HEK293 (cell line): ENCODE results near the gene INTS7.
"Not testable (repeated sequence)": the region's sequence is repeated elsewhere in the genome, so short reads cannot be mapped to it uniquely, and the experiment has no call there.

Experiments used
- CTCF ChIA-PET: fragments of 350-600 bp; formaldehyde crosslinking; extraction: SDS; loops from one replicate; lab custom pipeline; 2021; ENCODE audit warnings: antibody characterized with exemption; lab: Yijun Ruan, JAX
- POLR2A ChIA-PET: fragments of 300-600 bp; formaldehyde crosslinking; extraction: SDS; loops from one replicate; lab custom pipeline; 2020; ENCODE audit warnings: antibody characterized with exemption, inconsistent platforms; lab: Yijun Ruan, JAX
- H3K27ac ChIP-seq: fragments of 200-500 bp; sonication (Bioruptor generic); 2 replicates; pipeline ENCODE4 v1.5.1; 2014; ENCODE audit warnings: low read depth, low read length, control low read depth, inconsistent platforms; ENCODE audit errors: extremely low read depth
- H3K36me3 ChIP-seq, 2 experiments: fragments of 200-500 bp in 1 of 2; sonication (Bioruptor generic) in 1 of 2; 1 replicate in 1 of 2; 2 replicates in 1 of 2; pipeline ENCODE4 v1.5.1; 2014 to 2017; ENCODE audit warnings: inconsistent platforms in 2 of 2, low read length in 2 of 2; ENCODE audit not compliant: control insufficient read depth in 2 of 2, insufficient read depth in 1 of 2
- H3K4me1 ChIP-seq: fragments of 200-500 bp; sonication (Bioruptor generic); 2 replicates; pipeline ENCODE4 v1.5.1; 2014; ENCODE audit warnings: mild to moderate bottlenecking, low read length, inconsistent platforms; ENCODE audit not compliant: control insufficient read depth, insufficient read depth
- H3K4me3 ChIP-seq: 2 replicates; pipeline ENCODE4 v1.5.1; 2011; ENCODE audit warnings: low read depth, mild to moderate bottlenecking, control low read depth, low read length, moderate library complexity
- H3K9me3 ChIP-seq: fragments of 200-500 bp; sonication (Bioruptor generic); 2 replicates; pipeline ENCODE4 v1.5.1; 2014; ENCODE audit warnings: low read depth, low read length, inconsistent platforms; ENCODE audit not compliant: control insufficient read depth, insufficient read depth
- BCL11A ChIP-seq: fragments of 450-650 bp; formaldehyde crosslinking; IDR thresholded peaks from 2 replicates; pipeline ENCODE4 v1.5.1; 2016; ENCODE audit warnings: low read depth, missing biosample characterization, missing genetic modification characterization
- HOXC10 ChIP-seq: sonication (generic); formaldehyde crosslinking; IDR thresholded peaks from 2 replicates; pipeline ENCODE4 v1.8.1; 2023; ENCODE audit warnings: mild to moderate bottlenecking, missing genetic modification reagents
- HOXD13 ChIP-seq: sonication (generic); formaldehyde crosslinking; IDR thresholded peaks from 2 replicates; pipeline ENCODE4 v1.8.0; 2022; ENCODE audit warnings: missing genetic modification reagents, borderline replicate concordance
- ZBTB21 ChIP-seq: fragments of 450-650 bp; formaldehyde crosslinking; IDR thresholded peaks from 2 replicates; pipeline ENCODE4 v1.5.1; 2017; ENCODE audit warnings: missing biosample characterization, missing genetic modification characterization
- ZNF146 ChIP-seq: fragments of 450-650 bp; formaldehyde crosslinking; IDR thresholded peaks from 2 replicates; pipeline ENCODE4 v1.5.1; 2016; ENCODE audit warnings: missing biosample characterization, missing genetic modification characterization
- ZNF184 ChIP-seq: fragments of 450-650 bp; IDR thresholded peaks from 2 replicates; pipeline ENCODE4 v1.5.1; 2018; ENCODE audit warnings: missing biosample characterization, mild to moderate bottlenecking, missing genetic modification characterization
- ZNF214 ChIP-seq: fragments of 450-650 bp; formaldehyde crosslinking; IDR thresholded peaks from 2 replicates; pipeline ENCODE4 v1.5.1; 2017; ENCODE audit warnings: missing biosample characterization, mild to moderate bottlenecking, missing genetic modification characterization, borderline replicate concordance
- ZNF324 ChIP-seq: fragments of 450-650 bp; formaldehyde crosslinking; IDR thresholded peaks from 2 replicates; pipeline ENCODE4 v1.5.1; 2016; ENCODE audit warnings: missing biosample characterization, missing genetic modification characterization
- ZNF341 ChIP-seq: fragments of 450-650 bp; formaldehyde crosslinking; IDR thresholded peaks from 2 replicates; pipeline ENCODE4; 2016; ENCODE audit warnings: low read depth, missing biosample characterization, missing genetic modification characterization
- ZNF404 ChIP-seq: fragments of 450-650 bp; formaldehyde crosslinking; IDR thresholded peaks from 2 replicates; pipeline ENCODE4 v1.5.1; 2017; ENCODE audit warnings: missing biosample characterization, missing genetic modification characterization
- ZNF501 ChIP-seq: fragments of 450-650 bp; formaldehyde crosslinking; IDR thresholded peaks from 2 replicates; pipeline ENCODE4 v1.5.1; 2016; ENCODE audit warnings: missing biosample characterization, missing genetic modification characterization
- ZNF664 ChIP-seq: fragments of 450-650 bp; formaldehyde crosslinking; IDR thresholded peaks from 2 replicates; pipeline ENCODE4 v1.5.1; 2016; ENCODE audit warnings: missing biosample characterization, missing genetic modification characterization
- ZNF707 ChIP-seq: fragments of 450-650 bp; formaldehyde crosslinking; IDR thresholded peaks from 2 replicates; pipeline ENCODE4 v1.5.1; 2016; ENCODE audit warnings: missing biosample characterization, missing genetic modification characterization
- ZNF76 ChIP-seq: fragments of 450-650 bp; formaldehyde crosslinking; IDR thresholded peaks from 2 replicates; pipeline ENCODE4; 2016; ENCODE audit warnings: low read depth, missing biosample characterization, missing genetic modification characterization, borderline replicate concordance
- TF ChIP-seq, protein P1 (sequence below): fragments of 450-650 bp; formaldehyde crosslinking; IDR thresholded peaks from 2 replicates; pipeline ENCODE4 v1.5.1; 2016; ENCODE audit warnings: missing biosample characterization, missing genetic modification characterization
- TF ChIP-seq, protein P2 (sequence below): fragments of 450-650 bp; formaldehyde crosslinking; IDR thresholded peaks from 2 replicates; pipeline ENCODE4 v1.5.1; 2016; ENCODE audit warnings: missing biosample characterization, missing genetic modification characterization
- TF ChIP-seq, protein P3 (sequence below): fragments of 450-650 bp; formaldehyde crosslinking; IDR thresholded peaks from 2 replicates; pipeline ENCODE4 v1.5.1; 2017; ENCODE audit warnings: missing biosample characterization, missing genetic modification characterization
- TF ChIP-seq, protein P4 (sequence below): fragments of 450-650 bp; formaldehyde crosslinking; IDR thresholded peaks from 2 replicates; pipeline ENCODE4 v1.5.1; 2016; ENCODE audit warnings: missing biosample characterization, missing genetic modification characterization

The INTS7 gene

DNA sequence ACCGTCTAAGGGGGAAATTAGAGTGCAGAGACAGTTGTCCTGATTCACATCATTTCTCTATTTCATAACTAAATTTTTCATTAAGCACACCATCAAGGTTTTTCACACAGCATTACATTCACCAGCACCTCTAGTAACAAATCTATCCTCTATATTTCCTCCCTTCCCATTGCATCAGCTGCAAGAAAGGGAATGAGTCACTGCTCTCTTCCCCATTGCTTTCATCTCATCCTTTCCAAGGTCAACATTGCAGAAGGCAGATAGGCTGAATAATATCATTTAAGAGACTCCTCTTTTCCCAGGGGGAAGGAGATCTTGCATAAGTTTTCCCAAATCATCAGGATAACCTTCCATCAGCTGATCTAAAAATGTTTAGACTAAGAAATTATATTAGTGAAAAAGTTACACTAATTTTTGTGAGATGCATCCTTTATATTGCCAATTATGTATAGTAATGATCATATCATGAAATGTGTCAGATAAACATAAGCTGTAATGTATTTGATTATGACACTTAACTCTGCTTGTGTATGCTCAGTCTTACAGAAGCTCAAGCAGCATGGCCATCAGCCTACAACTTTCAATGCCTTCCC is 4.3 kb downstream of the INTS7 start (continued):
- TF ChIP-seq ZNF404 (no peak), HOXC10 (CRISPR knock-in tag) (no peak), BCL11A (no peak), ZNF707 (tag by site-specific recombination) (no peak), ZNF501 (tag by site-specific recombination) (no peak), ZNF214 (tag by site-specific recombination) (no peak), ZBTB21 (tag by site-specific recombination) (peak; percentile 23; the same call in 1 of the 2 replicates), ZNF184 (peak; percentile 55; the same call in 1 of the 2 replicates)
- TF ChIP-seq, protein P1, sequence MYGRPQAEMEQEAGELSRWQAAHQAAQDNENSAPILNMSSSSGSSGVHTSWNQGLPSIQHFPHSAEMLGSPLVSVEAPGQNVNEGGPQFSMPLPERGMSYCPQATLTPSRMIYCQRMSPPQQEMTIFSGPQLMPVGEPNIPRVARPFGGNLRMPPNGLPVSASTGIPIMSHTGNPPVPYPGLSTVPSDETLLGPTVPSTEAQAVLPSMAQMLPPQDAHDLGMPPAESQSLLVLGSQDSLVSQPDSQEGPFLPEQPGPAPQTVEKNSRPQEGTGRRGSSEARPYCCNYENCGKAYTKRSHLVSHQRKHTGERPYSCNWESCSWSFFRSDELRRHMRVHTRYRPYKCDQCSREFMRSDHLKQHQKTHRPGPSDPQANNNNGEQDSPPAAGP (tag by site-specific recombination): 0 out of 2 replicates have a peak, but pooled peaks have one; percentile 27
- TF ChIP-seq, protein P2, sequence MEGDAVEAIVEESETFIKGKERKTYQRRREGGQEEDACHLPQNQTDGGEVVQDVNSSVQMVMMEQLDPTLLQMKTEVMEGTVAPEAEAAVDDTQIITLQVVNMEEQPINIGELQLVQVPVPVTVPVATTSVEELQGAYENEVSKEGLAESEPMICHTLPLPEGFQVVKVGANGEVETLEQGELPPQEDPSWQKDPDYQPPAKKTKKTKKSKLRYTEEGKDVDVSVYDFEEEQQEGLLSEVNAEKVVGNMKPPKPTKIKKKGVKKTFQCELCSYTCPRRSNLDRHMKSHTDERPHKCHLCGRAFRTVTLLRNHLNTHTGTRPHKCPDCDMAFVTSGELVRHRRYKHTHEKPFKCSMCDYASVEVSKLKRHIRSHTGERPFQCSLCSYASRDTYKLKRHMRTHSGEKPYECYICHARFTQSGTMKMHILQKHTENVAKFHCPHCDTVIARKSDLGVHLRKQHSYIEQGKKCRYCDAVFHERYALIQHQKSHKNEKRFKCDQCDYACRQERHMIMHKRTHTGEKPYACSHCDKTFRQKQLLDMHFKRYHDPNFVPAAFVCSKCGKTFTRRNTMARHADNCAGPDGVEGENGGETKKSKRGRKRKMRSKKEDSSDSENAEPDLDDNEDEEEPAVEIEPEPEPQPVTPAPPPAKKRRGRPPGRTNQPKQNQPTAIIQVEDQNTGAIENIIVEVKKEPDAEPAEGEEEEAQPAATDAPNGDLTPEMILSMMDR (tag by site-specific recombination): no peak
- TF ChIP-seq, protein P3, sequence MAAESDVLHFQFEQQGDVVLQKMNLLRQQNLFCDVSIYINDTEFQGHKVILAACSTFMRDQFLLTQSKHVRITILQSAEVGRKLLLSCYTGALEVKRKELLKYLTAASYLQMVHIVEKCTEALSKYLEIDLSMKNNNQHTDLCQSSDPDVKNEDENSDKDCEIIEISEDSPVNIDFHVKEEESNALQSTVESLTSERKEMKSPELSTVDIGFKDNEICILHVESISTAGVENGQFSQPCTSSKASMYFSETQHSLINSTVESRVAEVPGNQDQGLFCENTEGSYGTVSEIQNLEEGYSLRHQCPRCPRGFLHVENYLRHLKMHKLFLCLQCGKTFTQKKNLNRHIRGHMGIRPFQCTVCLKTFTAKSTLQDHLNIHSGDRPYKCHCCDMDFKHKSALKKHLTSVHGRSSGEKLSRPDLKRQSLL: no peak

DNA sequence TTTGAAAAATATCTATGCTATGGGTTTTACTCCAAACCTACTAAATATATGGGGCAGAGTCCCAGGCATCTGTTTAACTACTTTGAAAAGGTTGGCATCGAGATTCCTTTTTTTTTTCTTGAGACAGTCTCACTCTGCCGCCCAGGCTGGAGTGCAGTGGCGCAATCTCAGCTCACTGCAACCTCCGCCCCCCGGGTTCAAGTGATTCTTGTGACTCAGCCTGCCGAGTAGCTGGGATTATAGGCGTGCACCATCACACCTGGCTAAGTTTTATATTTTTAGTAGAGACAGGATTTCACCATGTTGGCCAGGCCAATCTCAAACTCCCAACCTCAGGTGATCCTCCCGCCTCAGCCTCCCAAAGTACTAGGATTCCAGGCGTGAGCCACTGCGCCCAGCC is 7.6 kb downstream of the INTS7 start:
- ChIA-PET POLR2A (interaction anchor here (0.7 kb wide), 1 partner anchor 968 kb away, joined by 4 read pairs; no protein-coding TSS in a partner anchor), CTCF (interaction anchor here (0.7 to 2.7 kb wide), 4 partner anchors 7 to 347 kb away, joined by 3 to 14 read pairs (median 5); partner anchors contain the start of genes DTL and INTS7)
- not testable (repeated sequence) for H3K27ac ChIP-seq, H3K9me3 ChIP-seq, H3K4me3 ChIP-seq, H3K4me1 ChIP-seq
- H3K36me3 ChIP-seq: peaks cover 5 to 10% of the 10 kb centered on the region in 2 experiments; a peak in 2 of 3 replicates

DNA sequence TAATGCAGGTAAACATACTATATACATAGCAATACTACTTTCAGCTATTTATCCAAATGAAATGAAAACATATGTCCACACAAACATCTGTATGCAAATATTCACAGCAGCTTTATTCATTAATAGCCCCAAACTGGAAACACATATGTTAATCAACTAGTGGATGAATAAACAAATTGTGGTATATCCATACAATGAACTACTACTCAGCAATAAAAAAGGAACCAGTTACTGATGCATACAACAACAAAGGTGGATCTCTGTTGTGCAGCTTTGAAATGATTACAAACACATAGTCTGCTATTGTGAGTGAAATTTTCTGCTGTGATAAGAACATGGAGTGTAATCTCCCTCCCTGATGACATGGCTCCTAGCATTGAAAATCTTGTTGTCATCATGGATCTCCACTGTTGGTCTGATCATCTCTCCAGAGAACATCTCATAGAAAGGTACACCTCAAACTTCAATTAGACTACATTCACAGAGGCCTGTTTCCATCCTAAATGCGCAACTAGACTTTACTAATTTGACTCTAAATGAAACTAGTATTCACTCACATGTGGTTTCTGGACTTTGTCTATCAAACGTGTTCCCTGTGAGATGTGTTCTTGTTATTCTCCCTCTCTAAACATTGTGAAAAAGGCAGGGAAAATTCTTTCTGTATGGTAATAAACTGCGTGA is 10.7 kb downstream of the INTS7 start:
- TF ChIP-seq ZNF324 (tag by site-specific recombination) (no peak), ZNF146 (tag by site-specific recombination) (peak; percentile 85), ZNF76 (tag by site-specific recombination) (no peak), ZNF664 (tag by site-specific recombination) (0 out of 2 replicates have a peak, but pooled peaks have one; percentile 16), HOXD13 (no peak), ZNF341 (tag by site-specific recombination) (no peak)
- TF ChIP-seq, protein P4, sequence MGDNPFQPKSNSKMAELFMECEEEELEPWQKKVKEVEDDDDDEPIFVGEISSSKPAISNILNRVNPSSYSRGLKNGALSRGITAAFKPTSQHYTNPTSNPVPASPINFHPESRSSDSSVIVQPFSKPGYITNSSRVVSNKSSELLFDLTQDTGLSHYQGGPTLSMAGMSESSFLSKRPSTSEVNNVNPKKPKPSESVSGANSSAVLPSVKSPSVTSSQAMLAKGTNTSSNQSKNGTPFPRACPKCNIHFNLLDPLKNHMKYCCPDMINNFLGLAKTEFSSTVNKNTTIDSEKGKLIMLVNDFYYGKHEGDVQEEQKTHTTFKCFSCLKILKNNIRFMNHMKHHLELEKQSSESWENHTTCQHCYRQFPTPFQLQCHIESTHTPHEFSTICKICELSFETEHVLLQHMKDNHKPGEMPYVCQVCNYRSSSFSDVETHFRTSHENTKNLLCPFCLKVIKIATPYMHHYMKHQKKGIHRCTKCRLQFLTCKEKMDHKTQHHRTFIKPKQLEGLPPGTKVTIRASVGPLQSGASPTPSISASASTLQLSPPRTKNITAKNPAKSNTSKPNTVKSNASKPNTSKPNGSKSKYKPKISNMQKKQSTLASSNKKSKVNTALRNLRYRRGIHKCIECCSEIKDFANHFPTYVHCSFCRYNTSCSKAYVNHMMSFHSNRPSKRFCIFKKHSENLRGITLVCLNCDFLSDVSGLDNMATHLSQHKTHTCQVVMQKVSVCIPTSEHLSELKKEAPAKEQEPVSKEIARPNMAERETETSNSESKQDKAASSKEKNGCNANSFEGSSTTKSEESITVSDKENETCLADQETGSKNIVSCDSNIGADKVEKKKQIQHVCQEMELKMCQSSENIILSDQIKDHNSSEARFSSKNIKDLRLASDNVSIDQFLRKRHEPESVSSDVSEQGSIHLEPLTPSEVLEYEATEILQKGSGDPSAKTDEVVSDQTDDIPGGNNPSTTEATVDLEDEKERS (tag by site-specific recombination): 0 out of 2 replicates have a peak, but pooled peaks have one; percentile 61
- Histone ChIP-seq H3K27ac (no peak overlapping the region), H3K9me3 (no peaks in the 10 kb centered on the region), H3K4me1 (no peaks in the 10 kb centered on the region), H3K36me3 (peaks cover 5 to 18% of the 10 kb centered on the region in 2 experiments; a peak in 2 of 3 replicates), H3K4me3 (no peak overlapping the region)
- ChIA-PET POLR2A (no interaction called here), CTCF (interaction anchor here (1.9 kb wide), 1 partner anchor 10 kb away, joined by 8 read pairs; the partner anchor contains the start of genes DTL and INTS7)
